CD4-positive, alpha-beta T cell treated with Interferon gamma for 1 hour (primary cell): ENCODE data around the gene STAT3.
A peak's percentile ranks its signal among the peaks of the same experiment; 100 is the strongest.
"Not testable (repeated sequence)": the region's sequence is repeated elsewhere in the genome, so short reads cannot be mapped to it uniquely, and the experiment has no call there.

ENCODE experiments used
- DNase-seq: peaks from one replicate; pipeline ENCODE4 v3.0.0-alpha.2; 2020

STAT3 gene

GRCh38 chr17:42408061-42408460 is 19.8 kb upstream of the STAT3 start:
- DNase-seq = no peak

DNA sequence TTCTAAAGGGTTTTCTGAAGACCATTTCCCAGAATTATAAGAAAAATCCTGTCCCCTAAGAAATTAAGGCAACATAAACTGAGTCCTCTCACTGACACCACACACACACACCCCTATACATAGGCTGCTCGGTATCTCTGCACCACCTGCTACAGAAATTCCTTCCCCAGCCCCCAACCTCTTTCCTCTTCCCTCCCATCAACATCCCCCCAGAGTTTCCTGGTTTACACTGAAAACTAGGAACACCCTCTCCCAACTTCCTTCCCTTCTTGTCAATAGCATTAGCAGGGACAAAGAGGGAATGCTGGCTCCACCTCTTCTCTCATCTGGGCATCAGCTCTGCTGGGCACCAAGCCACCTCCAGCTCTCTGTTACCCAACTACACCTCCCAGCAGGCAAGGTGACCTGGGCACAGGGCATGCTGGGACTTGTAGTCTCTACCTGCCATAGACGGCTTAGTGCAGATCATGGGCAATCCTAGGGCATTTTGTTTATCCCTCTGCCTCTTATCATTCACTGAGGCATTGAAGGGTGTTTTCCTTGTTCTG is 19.1 kb upstream of the STAT3 start:
- peak; percentile 70 for DNase-seq

DNA sequence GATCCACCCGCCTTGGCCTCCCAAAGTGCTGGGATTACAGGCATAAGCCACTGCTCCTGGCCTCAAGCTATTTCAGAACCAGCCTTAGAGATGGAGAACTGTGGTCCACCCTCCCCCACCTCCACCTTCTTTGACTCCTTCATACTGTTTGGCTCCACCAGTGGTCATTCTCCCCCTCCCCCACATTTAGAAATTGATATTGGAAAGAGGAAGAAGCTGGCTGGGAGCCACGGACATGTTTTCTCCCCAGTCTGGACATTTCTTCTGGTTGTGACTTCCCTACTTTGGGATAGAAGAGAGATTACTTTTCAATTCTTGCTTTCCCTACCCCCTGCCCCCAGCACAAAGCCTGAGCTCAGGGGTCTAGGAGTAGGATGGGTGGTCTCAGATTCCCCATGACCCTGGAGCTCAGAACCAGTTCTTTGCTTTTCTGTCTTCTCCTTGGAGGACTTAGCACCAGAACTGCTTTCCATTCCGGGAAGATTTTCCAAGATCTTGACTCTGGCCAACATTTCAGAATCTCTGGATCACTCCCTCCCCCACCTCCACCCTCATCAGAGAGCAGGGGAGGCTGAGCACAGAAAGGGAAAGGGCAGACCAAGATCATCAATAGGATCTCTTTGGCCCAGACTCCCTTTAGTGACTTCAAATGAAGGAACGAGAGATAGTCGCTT is 18.5 kb upstream of the STAT3 start:
- no peak for DNase-seq

- DNase-seq = peak; percentile 77
Measured at GRCh38 chr17:42405963-42406495, 17.8 kb upstream of the STAT3 start.

GRCh38 chr17:42405076-42405475 is 16.8 kb upstream of the STAT3 start:
- no peak for DNase-seq

- DNase-seq = no peak
Measured at GRCh38 chr17:42404326-42405055, 16.2 kb upstream of the STAT3 start.

GRCh38 chr17:42403150-42403549 is 14.9 kb upstream of the STAT3 start:
- DNase-seq = no peak

DNA sequence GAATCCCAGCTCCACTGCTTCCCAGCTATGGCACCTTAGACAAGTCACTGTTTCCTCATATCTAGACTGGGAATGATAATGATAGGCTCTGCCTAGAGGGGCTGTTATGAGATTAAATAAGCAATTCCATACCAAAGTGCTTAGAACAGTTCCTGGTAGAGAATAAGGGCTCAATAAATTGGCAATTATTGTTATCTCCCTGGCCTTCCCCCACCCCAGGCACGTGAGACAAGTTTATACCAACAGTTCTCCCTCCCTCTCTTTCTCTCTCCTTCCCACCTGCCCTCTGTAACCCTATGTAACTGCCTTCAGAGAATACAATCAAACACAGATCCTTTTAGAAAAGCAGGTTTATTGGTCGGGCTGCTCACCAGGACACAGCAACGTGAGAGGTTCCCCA is 13.9 kb upstream of the STAT3 start:
- no peak for DNase-seq

DNA sequence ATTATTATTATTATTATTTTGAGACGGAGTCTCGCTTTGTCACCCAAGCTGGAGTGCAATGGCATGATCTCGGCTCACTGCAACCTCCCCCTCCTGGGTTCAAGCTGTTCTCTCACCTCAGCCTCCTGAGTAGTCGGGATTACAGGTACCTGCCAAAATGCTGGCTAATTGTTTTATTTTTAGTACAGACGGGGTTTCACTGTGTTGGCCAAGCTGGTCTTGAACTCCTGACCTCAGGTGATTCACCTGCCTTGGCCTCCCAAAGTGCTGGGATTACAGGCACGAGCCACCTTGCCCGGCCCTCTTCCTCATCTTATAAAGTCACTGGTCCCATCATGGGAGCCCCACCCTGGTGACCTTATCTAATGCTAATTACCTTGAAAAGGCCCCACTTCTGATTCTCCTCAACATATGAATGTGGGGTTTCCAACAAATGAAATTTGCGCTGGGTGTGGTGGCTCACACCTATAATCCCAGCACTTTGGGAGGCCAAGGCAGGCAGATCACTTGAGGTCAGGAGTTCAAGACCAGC is 12.7 kb upstream of the STAT3 start:
- DNase-seq = not testable (repeated sequence)

GRCh38 chr17:42399948-42400843 is 12.0 kb upstream of the STAT3 start:
- DNase-seq = no peak

GRCh38 chr17:42399121-42399520 is 10.9 kb upstream of the STAT3 start:
- no peak for DNase-seq

DNA sequence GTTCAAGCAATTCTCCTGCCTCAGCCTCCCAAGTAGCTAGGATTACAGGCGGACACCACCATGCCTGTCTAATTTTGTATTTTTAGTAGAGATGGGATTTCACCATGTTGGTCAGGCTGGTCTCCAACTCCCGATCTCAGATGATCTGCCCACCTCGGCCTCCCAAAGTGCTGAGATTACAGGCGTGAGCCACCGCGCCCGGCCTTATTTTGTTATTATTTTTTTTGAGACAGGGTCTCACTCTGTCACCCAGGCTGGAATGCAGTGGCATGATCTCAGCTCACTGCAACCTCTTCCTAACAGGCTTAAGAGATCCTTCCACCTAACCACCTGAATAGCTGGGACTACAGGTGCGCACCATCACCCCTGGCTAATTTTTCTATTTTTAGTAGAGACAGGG is 7.4 kb upstream of the STAT3 start:
- DNase-seq = not testable (repeated sequence)

- DNase-seq = no peak
Measured at GRCh38 chr17:42394838-42395237, 6.6 kb upstream of the STAT3 start.

DNA sequence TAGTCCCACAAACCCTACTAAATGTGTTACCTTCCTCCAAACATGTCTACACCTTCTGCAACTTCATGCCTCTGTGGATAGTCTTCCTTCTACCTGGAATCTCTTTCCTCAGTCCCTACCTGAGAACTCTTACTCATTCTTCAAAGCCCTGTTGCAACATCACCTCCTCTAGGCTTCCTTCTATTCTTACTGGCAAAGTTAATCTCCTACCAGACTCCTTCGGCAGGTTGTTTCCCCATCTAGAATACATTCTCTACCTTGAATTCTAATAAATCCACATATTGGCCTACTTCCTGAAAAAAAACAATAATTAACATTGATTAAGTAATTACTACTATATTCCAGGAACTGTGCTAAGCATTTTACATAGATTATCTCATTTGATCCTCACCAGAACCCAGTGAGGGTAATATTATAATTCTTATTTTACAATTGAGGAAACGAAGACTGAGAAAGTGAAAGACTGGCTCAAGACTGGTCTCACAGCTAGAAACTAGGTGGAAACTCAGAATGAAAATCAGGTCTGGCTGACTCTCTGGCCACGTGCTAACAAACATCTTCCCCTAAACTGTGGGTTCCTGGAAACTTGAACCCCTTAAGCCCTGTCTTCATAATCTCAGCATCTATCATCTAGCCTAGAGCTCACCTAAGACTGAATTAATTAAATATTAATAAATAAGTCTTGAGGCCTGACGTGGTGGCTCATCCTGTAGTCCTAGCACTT is 4.6 kb upstream of the STAT3 start:
- no peak for DNase-seq

DNA sequence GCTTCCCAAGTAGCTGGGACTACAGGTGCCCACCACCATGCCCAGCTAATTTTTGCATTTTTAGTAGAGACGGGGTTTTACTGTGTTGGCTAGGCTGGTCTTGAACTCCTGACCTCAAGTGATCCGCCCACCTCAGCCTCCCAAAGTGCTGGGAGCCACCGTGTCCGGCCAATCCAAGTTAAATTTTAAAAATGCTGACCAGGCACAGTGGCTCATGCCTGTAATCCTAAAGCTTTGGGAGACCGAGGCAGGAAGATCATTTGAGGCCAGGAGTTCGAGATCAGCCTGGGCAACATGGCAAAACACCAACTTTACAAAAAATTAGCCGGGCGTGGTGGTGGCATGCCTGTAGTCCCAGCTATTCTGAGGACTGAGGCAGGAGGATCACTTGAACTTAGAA is 3.2 kb upstream of the STAT3 start:
- DNase-seq = not testable (repeated sequence)

DNA sequence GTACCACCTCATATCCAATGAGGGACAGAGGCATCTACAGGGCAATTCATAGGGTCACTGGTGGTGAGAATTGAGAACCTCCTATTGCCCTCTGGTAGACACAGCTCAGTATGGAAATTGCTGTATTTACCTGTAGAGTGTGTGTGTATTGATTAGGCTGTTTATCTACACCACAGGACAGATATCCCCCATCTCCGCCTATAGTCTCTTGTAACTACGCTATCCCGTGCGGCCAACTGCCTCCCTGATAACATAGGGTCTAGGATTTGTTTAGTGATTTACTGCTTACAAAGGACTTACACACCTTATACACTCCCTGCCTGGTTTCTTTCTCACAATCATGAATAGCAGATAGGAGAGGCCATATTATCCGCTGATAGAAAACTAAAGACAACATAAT is 1.7 kb upstream of the STAT3 start:
- no peak for DNase-seq

- no peak for DNase-seq
Measured at GRCh38 chr17:42389135-42389417, 834 bp upstream of the STAT3 start.

DNA sequence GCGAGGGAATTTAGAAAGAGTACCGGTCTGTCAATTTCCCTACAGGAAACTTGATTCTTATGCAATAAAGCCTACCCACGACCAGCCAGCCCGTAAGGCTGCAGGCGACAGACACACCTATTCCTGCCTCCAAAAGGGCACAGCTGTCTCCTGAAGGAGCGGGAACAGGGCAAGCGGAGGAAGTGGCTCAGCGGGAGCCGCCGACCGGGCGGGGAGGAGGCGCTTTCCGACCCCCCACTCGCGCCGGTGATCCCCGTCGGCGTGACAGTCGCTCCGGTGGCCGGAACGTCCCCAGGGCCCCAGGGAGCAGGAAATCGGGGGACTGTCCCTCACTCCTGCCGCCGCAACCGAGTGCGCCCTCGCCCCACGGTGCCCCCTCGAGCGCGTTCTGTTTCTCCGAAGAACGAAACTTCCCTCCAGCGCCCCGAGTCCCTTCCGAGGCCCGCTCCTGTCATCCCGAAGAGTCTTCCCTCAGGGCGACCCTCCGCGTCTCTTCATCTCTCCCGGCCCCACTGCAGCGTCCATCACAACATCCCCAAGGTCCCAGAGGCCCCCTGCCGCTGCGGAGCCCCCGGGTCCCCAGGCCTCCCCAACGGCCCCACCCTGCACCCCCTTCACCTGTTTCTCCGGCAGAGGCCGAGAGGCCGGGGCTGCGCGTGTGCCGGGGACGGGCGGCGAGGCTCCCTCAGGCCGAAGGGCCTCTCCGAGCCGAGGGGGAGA is 421 bp downstream of the STAT3 start:
- peak; percentile 25 for DNase-seq

DNA sequence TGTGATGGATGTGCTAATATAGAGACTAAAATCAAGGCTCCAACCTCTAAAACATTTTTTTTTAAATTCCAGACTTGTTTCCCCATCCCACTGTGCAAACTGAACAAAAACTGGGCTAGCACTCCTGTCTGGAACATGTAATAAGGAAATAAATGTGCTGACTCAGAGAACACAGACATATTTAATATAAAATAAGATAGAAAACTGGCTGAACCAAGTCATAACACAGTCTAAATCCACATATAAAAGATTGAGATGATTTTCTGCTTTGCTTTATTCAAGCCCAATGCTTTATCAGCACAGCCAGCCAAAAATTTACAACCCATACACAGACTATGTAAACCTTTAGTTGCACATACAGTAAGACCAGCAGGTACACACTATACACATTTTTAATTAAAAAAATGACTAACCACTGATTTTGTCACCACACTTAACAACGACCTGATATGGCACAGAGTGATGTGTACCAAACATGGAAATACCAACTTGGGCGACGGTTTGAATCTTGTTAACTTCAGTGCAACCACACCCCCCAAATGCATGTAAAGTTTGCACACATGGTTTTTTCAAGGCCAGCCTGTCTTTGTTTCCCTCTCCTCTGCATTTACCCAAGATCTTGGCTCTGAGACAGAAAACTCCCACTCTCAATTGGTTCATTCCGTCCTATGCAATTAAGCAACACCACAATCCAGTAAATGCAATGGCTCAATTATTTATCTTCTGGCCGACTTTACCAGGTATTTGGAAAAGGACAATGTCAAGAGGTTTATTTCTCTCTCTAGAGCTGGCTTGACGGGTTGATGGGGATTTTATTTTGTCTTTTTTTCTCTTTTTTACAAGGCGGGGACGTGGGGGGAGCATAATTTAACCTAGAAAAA is 1.2 kb downstream of the STAT3 start:
- no peak for DNase-seq

DNA sequence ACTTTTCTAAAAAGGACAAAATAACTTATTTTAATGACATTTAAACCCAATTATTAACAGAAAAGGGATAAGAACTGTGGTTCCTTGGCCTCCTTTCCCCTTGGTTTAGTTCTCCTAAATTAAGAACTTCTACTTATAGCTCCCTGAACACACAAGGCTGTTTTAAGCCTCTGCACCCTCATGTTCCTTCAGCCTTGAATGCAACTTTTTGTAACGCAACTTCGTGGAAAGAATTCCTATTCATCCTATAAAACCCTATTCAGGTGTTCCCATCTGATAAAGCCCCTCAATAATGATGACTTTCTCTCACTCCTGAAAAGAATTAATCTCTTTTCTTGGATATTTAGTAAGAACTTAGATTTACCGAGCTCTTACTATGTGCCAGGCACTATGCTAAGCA is 6.3 kb downstream of the STAT3 start:
- no peak for DNase-seq

- no peak for DNase-seq
Measured at GRCh38 chr17:42380935-42381334, 7.3 kb downstream of the STAT3 start.
